Cardiac septum (tissue), 1 donor: ENCODE data around the gene PTPRM. TPM values are rescaled to one million over a fixed set of nuclear protein-coding genes. Genes with fewer than 3 reads are reported as not detected.

Experiments
- DNase-seq: peaks from one replicate; pipeline ENCODE4 v3.0.0-alpha.2; 2020; ENCODE audit warnings: low spot score
- intact Hi-C: fragments of 100-400 bp; cut with DNase I; formaldehyde crosslinking; loops from one replicate; pipeline ENCODE4 v1.14.0; 2022
- total RNA-seq: library from RNA; stranded (reverse); fragmentation: NEBNext Ultra II Directional; extraction: Animal tissue kit (Norgen Biotek cat#: 25700); gene quantifications from one replicate; pipeline ENCODE4 v1.2.1, GENCODE V29; 2021
- donor health status: DM: no; HTN: no; CAD: no.

PTPRM gene
- total RNA-seq, 1 donor from 2014 or later, result 132 TPM

- no peak for DNase-seq
- intact Hi-C loops, result no loop called here
These were observed 721.5 kb downstream of the PTPRM start for GRCh38 chr18:8288472-8289195.

- DNase-seq, result no peak
- intact Hi-C loops, result no loop called here
These were observed 723.3 kb downstream of the PTPRM start for GRCh38 chr18:8290435-8290834.

- DNase-seq, result no peak
- intact Hi-C loops, result no loop called here
These were observed 723.8 kb downstream of the PTPRM start for GRCh38 chr18:8290913-8291312.

- intact Hi-C loops, result no loop called here
- no peak for DNase-seq
These were observed 726.1 kb downstream of the PTPRM start for GRCh38 chr18:8293184-8293583.

- intact Hi-C loops, result no loop called here
- DNase-seq, result no peak
These were observed 729.9 kb downstream of the PTPRM start for GRCh38 chr18:8296886-8297616.

GRCh38 chr18:8298186-8298585 is 731.1 kb downstream of the PTPRM start:
- intact Hi-C loops, result no loop called here
- DNase-seq, result no peak

- DNase-seq, result no peak
- intact Hi-C loops, result no loop called here
These were observed 732.2 kb downstream of the PTPRM start for GRCh38 chr18:8299054-8299980.

GRCh38 chr18:8300751-8301410 is 733.8 kb downstream of the PTPRM start:
- no peak for DNase-seq
- intact Hi-C loops, result no loop called here

- DNase-seq, result no peak
- intact Hi-C loops, result no loop called here
These were observed 734.5 kb downstream of the PTPRM start for GRCh38 chr18:8301427-8302172.

- no peak for DNase-seq
- intact Hi-C loops, result no loop called here
These were observed 736.1 kb downstream of the PTPRM start for GRCh38 chr18:8303151-8303755.

GRCh38 chr18:8307960-8308359 is 740.8 kb downstream of the PTPRM start:
- intact Hi-C loops, result no loop called here
- DNase-seq, result no peak

- DNase-seq, result no peak
- intact Hi-C loops, result no loop called here
These were observed 745.9 kb downstream of the PTPRM start for GRCh38 chr18:8313043-8313442.

- no peak for DNase-seq
- intact Hi-C loops, result no loop called here
These were observed 747.0 kb downstream of the PTPRM start for GRCh38 chr18:8314124-8314523.

GRCh38 chr18:8319798-8320489 is 752.8 kb downstream of the PTPRM start:
- DNase-seq, result no peak
- intact Hi-C loops, result no loop called here

- DNase-seq, result no peak
- intact Hi-C loops, result no loop called here
These were observed 755.4 kb downstream of the PTPRM start for GRCh38 chr18:8322486-8322885.

GRCh38 chr18:8324343-8325065 is 757.4 kb downstream of the PTPRM start:
- intact Hi-C loops, result no loop called here
- no peak for DNase-seq

- intact Hi-C loops, result no loop called here
These were observed 759.8 kb downstream of the PTPRM start for GRCh38 chr18:8326763-8327394.

More at GRCh38 chr18:8326763-8327394, 759.8 kb downstream of the PTPRM start:
- no peak for DNase-seq
